Measurements from ENCODE around the gene TECPR2. TPM values are rescaled to one million over a fixed set of nuclear protein-coding genes. Genes with fewer than 3 reads are reported as not detected.

TECPR2 gene
- total RNA-seq, 1 donor from 2014 or later, result 8.4 TPM

DNA sequence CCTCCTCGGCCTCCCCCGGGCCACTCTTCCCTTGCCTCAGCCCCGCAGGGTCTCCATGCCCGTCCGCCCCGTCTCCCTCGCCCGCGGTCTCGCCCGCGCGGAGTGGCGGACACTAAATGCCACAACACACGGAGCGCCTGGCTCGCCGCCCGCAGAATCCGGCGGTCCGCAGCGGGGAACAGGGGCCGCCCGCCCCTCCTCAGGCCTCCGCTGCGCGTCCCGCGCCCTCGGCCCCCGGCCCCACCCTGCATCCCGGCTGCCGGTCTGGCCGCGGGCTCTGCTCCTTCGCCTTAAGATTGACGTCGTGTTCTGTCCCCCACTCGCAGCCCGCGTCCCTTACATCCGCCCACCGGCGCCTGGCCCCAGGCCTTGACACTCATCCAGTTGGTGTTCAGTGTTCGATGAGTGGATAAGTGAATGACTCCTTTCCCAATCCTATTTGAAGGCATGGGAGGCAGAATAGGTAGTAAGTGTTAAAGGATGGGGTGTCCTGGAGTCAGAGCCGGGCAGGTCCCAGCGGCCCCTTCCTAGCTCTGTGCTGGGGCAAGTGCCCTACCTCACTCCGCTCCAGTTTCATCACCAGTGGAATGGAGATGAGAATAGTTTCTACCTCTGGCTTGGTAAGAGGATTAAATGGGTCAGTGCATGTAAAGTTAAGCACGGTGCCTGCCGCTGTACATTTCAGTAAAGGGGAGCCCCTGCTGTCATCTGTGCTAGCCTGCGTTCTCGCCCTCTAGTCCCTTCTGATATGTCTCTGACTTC lies 622 bp downstream of the TECPR2 start:
- DNase-seq (ENCODE audit: low spot score), result peak; percentile 46
- peaks cover 53% of the 10 kb centered on the region for H3K79me2 ChIP-seq (ENCODE audit: low read depth)

DNA sequence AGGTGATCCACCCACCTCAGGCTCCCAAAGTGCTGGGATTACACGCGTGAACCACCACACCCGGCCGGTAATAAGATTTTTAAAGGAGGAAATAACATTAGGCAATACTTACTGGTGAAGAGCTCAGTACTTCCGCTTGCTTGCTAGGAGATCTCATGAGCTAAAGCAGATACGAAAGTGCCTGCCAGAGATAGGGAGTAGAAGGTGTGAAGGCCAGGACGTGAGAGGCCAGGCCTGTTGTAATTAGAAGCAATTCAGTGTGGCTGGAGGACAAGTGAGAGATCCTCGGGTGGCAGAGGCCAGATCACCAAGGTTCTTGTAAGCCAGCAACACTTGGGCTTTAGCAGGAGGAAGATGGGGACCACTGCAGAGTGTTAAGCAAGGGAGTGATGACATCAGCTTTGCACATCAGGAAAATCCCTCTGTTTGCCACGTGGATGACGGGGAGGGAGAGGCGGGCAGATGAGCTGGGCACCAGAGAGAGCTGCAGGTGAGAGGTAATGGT lies 7.6 kb downstream of the TECPR2 start:
- Mint-ChIP-seq H3K27me3 (ENCODE audit: insufficient read depth, low read depth) (peaks cover 1% of the 10 kb centered on the region), H3K9me3 (no peaks in the 10 kb centered on the region), H3K4me3 (no peak overlapping the region), H3K27ac (peak overlapping the region; percentile 47), H3K36me3 (peaks cover 7% of the 10 kb centered on the region), H3K4me1 (peaks cover 6% of the 10 kb centered on the region)
- no peak overlapping the region for H3K9ac ChIP-seq
- H3K9me3 ChIP-seq (ENCODE audit: low read depth), result no peaks in the 10 kb centered on the region
- H3F3A ChIP-seq (ENCODE audit: low read depth), result no peaks in the 10 kb centered on the region
- H3K4me3 ChIP-seq, result no peak overlapping the region
- H3K27me3 ChIP-seq, result no peaks in the 10 kb centered on the region
- no peak for DNase-seq (ENCODE audit: low spot score)
- H3K79me2 ChIP-seq (ENCODE audit: low read depth), result peaks cover 27% of the 10 kb centered on the region
- H4K20me1 ChIP-seq (ENCODE audit: low read depth), result peaks cover 4% of the 10 kb centered on the region
- H3K4me2 ChIP-seq, result no peak overlapping the region
- TF ChIP-seq, protein P1, sequence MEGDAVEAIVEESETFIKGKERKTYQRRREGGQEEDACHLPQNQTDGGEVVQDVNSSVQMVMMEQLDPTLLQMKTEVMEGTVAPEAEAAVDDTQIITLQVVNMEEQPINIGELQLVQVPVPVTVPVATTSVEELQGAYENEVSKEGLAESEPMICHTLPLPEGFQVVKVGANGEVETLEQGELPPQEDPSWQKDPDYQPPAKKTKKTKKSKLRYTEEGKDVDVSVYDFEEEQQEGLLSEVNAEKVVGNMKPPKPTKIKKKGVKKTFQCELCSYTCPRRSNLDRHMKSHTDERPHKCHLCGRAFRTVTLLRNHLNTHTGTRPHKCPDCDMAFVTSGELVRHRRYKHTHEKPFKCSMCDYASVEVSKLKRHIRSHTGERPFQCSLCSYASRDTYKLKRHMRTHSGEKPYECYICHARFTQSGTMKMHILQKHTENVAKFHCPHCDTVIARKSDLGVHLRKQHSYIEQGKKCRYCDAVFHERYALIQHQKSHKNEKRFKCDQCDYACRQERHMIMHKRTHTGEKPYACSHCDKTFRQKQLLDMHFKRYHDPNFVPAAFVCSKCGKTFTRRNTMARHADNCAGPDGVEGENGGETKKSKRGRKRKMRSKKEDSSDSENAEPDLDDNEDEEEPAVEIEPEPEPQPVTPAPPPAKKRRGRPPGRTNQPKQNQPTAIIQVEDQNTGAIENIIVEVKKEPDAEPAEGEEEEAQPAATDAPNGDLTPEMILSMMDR (IDR thresholded peaks at IDR 0.05), result no peak
- no peak overlapping the region for H3K27ac ChIP-seq
- H3K4me1 ChIP-seq, result no peaks in the 10 kb centered on the region
- H2AFZ ChIP-seq (replicated peaks), result no peak overlapping the region
- no peaks in the 10 kb centered on the region for H3K36me3 ChIP-seq

More for the DNA sequence above, 622 bp downstream of the TECPR2 start:
- Histone ChIP-seq H3K36me3 (no peaks in the 10 kb centered on the region), H3K27me3 (no peaks in the 10 kb centered on the region), H3K4me1 (peaks cover 15% of the 10 kb centered on the region), H4K20me1 (ENCODE audit: low read depth) (peaks cover 9% of the 10 kb centered on the region), H2AFZ (replicated peaks) (peak overlapping the region; percentile 94), H3K4me3 (peak overlapping the region; percentile 83), H3K4me2 (peak overlapping the region; percentile 94), H3K9ac (peak overlapping the region; percentile 34), H3K27ac (no peak overlapping the region), H3F3A (ENCODE audit: low read depth) (peaks cover 12% of the 10 kb centered on the region), H3K9me3 (ENCODE audit: low read depth) (no peaks in the 10 kb centered on the region)
- Mint-ChIP-seq H3K9me3 (no peaks in the 10 kb centered on the region), H3K27me3 (ENCODE audit: insufficient read depth, low read depth) (peaks cover 3% of the 10 kb centered on the region), H3K36me3 (no peaks in the 10 kb centered on the region), H3K4me3 (no peak overlapping the region), H3K27ac (peak overlapping the region; percentile 76), H3K4me1 (peaks cover 11% of the 10 kb centered on the region)
- TF ChIP-seq EZH2phosphoT487 (IDR thresholded peaks at IDR 0.05) (no peak), EZH2 (IDR thresholded peaks at IDR 0.05) (peak; percentile 29)
- TF ChIP-seq, protein P1 (IDR thresholded peaks at IDR 0.05), result no peak

GRCh38 chr14:102371361-102371760 lies 8.6 kb downstream of the TECPR2 start:
- Histone ChIP-seq H3K79me2 (ENCODE audit: low read depth) (peaks cover 17% of the 10 kb centered on the region), H3K4me3 (no peak overlapping the region), H3K9ac (no peak overlapping the region), H3K9me3 (ENCODE audit: low read depth) (no peaks in the 10 kb centered on the region), H3K4me1 (no peaks in the 10 kb centered on the region), H3K27me3 (no peaks in the 10 kb centered on the region), H3K4me2 (no peak overlapping the region), H2AFZ (replicated peaks) (no peak overlapping the region), H3K36me3 (no peaks in the 10 kb centered on the region), H4K20me1 (ENCODE audit: low read depth) (peaks cover 4% of the 10 kb centered on the region), H3K27ac (no peak overlapping the region), H3F3A (ENCODE audit: low read depth) (no peaks in the 10 kb centered on the region)
- no peak for DNase-seq (ENCODE audit: low spot score)
- no peaks in the 10 kb centered on the region for H3K9me3 Mint-ChIP-seq
- H3K27ac Mint-ChIP-seq, result no peak overlapping the region
- no peak overlapping the region for H3K4me3 Mint-ChIP-seq
- TF ChIP-seq EZH2phosphoT487 (IDR thresholded peaks at IDR 0.05), result no peak
- TF ChIP-seq, protein P1 (IDR thresholded peaks at IDR 0.05), result no peak
- no peak for TF ChIP-seq EZH2 (IDR thresholded peaks at IDR 0.05)
- H3K4me1 Mint-ChIP-seq, result peaks cover 6% of the 10 kb centered on the region
- H3K36me3 Mint-ChIP-seq, result peaks cover 7% of the 10 kb centered on the region
- H3K27me3 Mint-ChIP-seq (ENCODE audit: insufficient read depth, low read depth), result peaks cover 2% of the 10 kb centered on the region

Measured in neural progenitor cell (in vitro differentiated cells).